ENCODE results near the gene RGMB. TPM values are rescaled to one million over a fixed set of nuclear protein-coding genes. Genes with fewer than 3 reads are reported as not detected.

The RGMB gene
- total RNA-seq, 6 experiments from 2014 or later, result 219 to 288 (median 235) TPM

DNA sequence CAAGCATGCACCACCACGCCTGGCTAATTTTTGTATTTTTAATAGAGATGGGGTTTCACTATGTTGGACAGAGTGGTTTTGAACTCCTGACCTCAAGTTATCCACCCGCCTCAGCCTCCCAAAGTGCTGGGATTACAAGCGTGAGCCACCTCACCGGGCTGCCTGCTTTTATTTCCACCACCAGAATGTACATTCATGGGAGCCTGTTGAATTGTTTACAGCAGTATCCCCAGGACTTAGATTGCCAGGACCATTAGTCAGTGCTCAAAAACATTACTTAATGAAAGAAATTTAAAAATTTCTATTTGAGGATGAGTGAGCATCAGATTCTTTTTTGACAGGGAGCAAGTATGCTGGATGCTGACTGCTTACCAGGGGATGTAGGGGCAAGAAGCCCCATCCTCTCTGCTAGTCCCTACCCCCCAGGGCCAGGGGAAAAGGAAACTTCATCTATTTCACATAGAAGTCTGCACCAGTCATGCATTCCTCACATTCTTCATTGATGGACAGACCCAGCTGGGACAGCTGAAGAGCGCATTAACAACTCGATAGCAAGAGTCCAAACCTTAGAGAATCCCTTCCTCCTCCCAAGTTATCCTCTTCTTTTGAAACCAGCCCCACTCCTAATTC is 10.3 kb upstream of the RGMB start:
- H3K27ac Mint-ChIP-seq, result peak overlapping the region; percentile 84
- peak; percentile 84 for DNase-seq
- H3K4me3 Mint-ChIP-seq, result peak overlapping the region; percentile 75
- peaks cover 61% of the 10 kb centered on the region for H3K4me1 Mint-ChIP-seq (ENCODE audit: low read depth)
- H3K36me3 Mint-ChIP-seq (ENCODE audit: low read depth), result peaks cover 6% of the 10 kb centered on the region
- no peaks in the 10 kb centered on the region; the same call in 1 of the 2 replicates for H3K27me3 Mint-ChIP-seq (ENCODE audit: insufficient read depth)
- TF ChIP-seq, protein P1, sequence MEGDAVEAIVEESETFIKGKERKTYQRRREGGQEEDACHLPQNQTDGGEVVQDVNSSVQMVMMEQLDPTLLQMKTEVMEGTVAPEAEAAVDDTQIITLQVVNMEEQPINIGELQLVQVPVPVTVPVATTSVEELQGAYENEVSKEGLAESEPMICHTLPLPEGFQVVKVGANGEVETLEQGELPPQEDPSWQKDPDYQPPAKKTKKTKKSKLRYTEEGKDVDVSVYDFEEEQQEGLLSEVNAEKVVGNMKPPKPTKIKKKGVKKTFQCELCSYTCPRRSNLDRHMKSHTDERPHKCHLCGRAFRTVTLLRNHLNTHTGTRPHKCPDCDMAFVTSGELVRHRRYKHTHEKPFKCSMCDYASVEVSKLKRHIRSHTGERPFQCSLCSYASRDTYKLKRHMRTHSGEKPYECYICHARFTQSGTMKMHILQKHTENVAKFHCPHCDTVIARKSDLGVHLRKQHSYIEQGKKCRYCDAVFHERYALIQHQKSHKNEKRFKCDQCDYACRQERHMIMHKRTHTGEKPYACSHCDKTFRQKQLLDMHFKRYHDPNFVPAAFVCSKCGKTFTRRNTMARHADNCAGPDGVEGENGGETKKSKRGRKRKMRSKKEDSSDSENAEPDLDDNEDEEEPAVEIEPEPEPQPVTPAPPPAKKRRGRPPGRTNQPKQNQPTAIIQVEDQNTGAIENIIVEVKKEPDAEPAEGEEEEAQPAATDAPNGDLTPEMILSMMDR (IDR thresholded peaks at IDR 0.05), result no peak
- H3K9me3 Mint-ChIP-seq, result peaks cover 5% of the 10 kb centered on the region; the same call in 1 of the 2 replicates

DNA sequence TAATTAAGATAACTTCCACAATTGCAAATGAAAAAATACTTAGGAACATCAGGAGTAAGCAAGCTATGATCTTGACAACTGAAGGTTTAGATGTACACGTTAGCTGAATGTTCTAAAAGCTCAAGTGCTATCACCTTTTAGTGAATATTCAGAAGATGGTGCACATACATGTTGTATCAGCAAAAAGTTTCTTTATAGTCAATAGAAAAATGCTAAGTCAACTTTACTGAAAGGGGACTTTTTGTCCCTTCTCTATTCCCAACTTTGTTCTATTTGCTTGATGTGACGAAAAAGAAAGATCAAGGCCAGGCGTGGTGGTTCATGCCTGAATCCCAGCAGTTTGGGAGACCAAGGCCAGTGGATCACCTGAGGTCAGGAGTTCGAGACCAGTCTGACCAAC is 7.6 kb upstream of the RGMB start:
- H3K4me3 Mint-ChIP-seq, result no peak overlapping the region
- peaks cover 5% of the 10 kb centered on the region; the same call in 1 of the 2 replicates for H3K9me3 Mint-ChIP-seq
- peaks cover 4% of the 10 kb centered on the region for H3K27me3 Mint-ChIP-seq (ENCODE audit: insufficient read depth)
- H3K36me3 Mint-ChIP-seq (ENCODE audit: low read depth), result peaks cover 19% of the 10 kb centered on the region
- no peak for DNase-seq
- no peak overlapping the region for H3K27ac Mint-ChIP-seq
- TF ChIP-seq, protein P1 (IDR thresholded peaks at IDR 0.05), result no peak
- H3K4me1 Mint-ChIP-seq (ENCODE audit: low read depth), result peaks cover 67% of the 10 kb centered on the region

DNA sequence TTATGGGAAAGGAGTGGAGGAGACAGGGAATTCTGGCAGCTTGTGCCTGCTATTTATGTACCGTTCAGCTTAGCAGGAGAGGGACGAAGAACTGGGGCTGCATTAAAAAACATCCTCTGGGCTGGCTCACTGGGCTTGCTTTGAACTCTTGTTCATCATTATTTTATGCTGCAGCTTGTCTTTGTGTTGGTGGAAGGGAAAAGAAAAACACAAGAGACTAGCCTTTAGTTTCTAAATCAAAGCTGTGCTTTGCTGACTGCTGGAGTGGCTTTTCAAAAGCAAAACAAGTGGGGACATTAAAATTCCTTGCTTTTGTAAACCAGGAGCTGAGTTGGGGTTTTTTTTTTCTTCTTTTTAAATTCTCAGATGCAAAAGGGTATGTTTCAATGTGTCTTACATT is 5.9 kb upstream of the RGMB start:
- DNase-seq, result no peak
- H3K27ac Mint-ChIP-seq, result peak overlapping the region; percentile 99
- TF ChIP-seq, protein P1 (IDR thresholded peaks at IDR 0.05), result no peak
- H3K36me3 Mint-ChIP-seq (ENCODE audit: low read depth), result peaks cover 31% of the 10 kb centered on the region
- peaks cover 5% of the 10 kb centered on the region; the same call in 1 of the 2 replicates for H3K9me3 Mint-ChIP-seq
- peaks cover 9% of the 10 kb centered on the region for H3K27me3 Mint-ChIP-seq (ENCODE audit: insufficient read depth)
- peaks cover 52% of the 10 kb centered on the region for H3K4me1 Mint-ChIP-seq (ENCODE audit: low read depth)
- H3K4me3 Mint-ChIP-seq, result peak overlapping the region; percentile 100

DNA sequence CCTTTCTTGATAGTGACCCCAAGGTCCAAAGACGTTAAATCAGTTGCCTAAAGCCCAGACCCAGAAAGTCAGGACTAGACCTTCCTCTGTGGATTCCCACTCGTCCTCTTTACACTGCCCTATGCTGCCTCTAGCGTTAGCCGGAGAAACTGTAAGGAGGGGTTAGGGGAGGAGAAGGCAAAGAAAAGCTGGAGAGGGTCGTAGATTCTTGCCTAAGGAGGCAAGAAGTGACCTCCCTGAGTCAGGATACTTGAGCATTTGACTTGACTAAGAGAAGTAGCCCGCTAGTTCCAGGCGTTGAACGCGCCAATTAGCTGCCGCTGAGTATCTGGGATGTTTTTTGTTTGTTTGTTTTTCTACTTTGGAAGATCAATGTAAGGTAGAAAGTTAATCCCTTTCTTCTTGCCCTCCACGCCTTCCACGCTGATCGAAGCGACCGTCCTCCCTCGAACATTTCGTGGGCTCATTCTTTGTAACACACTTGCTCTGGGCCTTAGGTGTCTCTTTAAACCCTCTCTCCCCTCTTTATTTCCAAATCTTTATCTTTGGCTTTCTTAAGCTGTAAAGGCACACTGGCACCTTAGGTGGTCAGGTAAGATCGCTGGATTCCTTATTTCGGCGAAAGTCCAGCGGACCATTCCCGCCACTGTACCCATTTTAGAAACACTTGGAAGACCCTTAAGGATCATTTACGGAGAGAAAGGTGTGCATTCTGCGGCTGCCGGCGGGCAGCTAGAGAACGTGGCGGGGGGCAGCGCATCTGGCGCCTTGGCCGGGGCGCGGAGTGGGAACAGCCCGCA is 5.1 kb upstream of the RGMB start:
- H3K27me3 Mint-ChIP-seq (ENCODE audit: insufficient read depth), result peaks cover 15% of the 10 kb centered on the region
- DNase-seq, result peak; percentile 59
- TF ChIP-seq, protein P1 (IDR thresholded peaks at IDR 0.05), result peak; percentile 86
- H3K4me1 Mint-ChIP-seq (ENCODE audit: low read depth), result peaks cover 49% of the 10 kb centered on the region
- H3K9me3 Mint-ChIP-seq, result peaks cover 5% of the 10 kb centered on the region; the same call in 1 of the 2 replicates
- peak overlapping the region; percentile 100 for H3K4me3 Mint-ChIP-seq
- peak overlapping the region; percentile 99 for H3K27ac Mint-ChIP-seq
- peaks cover 35% of the 10 kb centered on the region for H3K36me3 Mint-ChIP-seq (ENCODE audit: low read depth)

DNA sequence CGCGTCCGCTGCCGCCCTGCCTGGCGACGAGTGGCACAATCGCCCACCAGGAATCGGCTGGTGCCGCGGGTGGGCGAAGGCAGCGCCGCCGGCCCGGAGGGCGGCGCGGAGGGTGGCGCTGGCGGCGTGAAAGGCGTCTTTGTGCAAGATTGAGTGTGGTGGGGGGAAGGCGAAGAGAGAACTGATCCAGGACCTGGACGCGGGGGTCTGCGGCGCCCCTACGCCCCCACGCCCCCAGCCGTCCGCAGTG is 4.6 kb upstream of the RGMB start:
- TF ChIP-seq, protein P1 (IDR thresholded peaks at IDR 0.05), result no peak
- Mint-ChIP-seq H3K36me3 (ENCODE audit: low read depth) (peaks cover 35% of the 10 kb centered on the region), H3K27me3 (ENCODE audit: insufficient read depth) (peaks cover 16% of the 10 kb centered on the region), H3K4me1 (ENCODE audit: low read depth) (peaks cover 44% of the 10 kb centered on the region), H3K9me3 (peaks cover 5% of the 10 kb centered on the region; the same call in 1 of the 2 replicates), H3K4me3 (peak overlapping the region; percentile 100), H3K27ac (peak overlapping the region; percentile 99)
- DNase-seq, result no peak
